ENCODE results near the gene AAMDC.
"Not testable (repeated sequence)": the region's sequence is repeated elsewhere in the genome, so short reads cannot be mapped to it uniquely, and the experiment has no call there.

Gene AAMDC

GRCh38 chr11:77890100-77890614 is 69.2 kb downstream of the AAMDC start:
- not testable (repeated sequence) for DNase-seq

- not testable (repeated sequence) for DNase-seq
Observed at GRCh38 chr11:77890619-77891056, 69.7 kb downstream of the AAMDC start.

GRCh38 chr11:77891256-77891655 is 70.3 kb downstream of the AAMDC start:
- DNase-seq = not testable (repeated sequence)

GRCh38 chr11:77891703-77892102 is 70.8 kb downstream of the AAMDC start:
- not testable (repeated sequence) for DNase-seq

GRCh38 chr11:77894949-77895348 is 74.0 kb downstream of the AAMDC start:
- DNase-seq = not testable (repeated sequence)

GRCh38 chr11:77908835-77909234 is 87.9 kb downstream of the AAMDC start:
- no peak for DNase-seq

GRCh38 chr11:77909277-77909676 is 88.3 kb downstream of the AAMDC start:
- DNase-seq = no peak

- DNase-seq = not testable (repeated sequence)
Observed at GRCh38 chr11:77910828-77911227, 89.9 kb downstream of the AAMDC start.

- DNase-seq = not testable (repeated sequence)
Observed at GRCh38 chr11:77913608-77914306, 92.8 kb downstream of the AAMDC start.

GRCh38 chr11:77914307-77914791 is 93.4 kb downstream of the AAMDC start:
- not testable (repeated sequence) for DNase-seq

- not testable (repeated sequence) for DNase-seq
Observed at GRCh38 chr11:77917713-77918112, 96.8 kb downstream of the AAMDC start.

Data from CD4-positive, alpha-beta T cell treated with Interleukin-12 subunit alpha and Interleukin-12 subunit beta, for 1 hour (primary cell).